ENCODE data around the gene GRN. TPM values are rescaled to one million over a fixed set of nuclear protein-coding genes. Genes with fewer than 3 reads are reported as not detected.

Gene GRN
- total and polyA plus RNA-seq, 2 of the 13 experiments (the other 11 are each of a cell fraction or from before 2014, with no cell fraction given), result 86.6 to 143 TPM

DNA sequence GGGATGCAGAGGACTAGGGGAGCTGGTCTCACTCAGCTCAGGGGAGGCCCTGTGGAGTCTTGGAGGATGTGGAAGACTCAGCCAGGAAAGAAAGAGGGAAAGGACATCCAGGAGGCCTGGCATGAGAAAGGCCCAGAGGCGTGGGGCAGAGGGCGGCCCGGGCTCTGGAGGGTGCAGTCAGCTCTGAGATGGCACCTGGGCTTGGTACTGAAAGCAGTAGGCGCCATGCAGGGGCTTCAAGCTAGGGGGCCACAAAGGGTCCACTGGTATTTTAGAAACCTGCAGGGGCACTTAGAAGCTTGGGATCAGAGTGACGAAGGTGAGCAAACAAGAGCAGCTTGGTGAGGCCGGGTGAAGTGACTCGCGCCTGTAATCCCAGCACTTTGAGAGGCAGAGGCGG is 13.0 kb downstream of the GRN start:
- WGBS (ENCODE audit: low lambda C conversion rate), result 60% methylated on average over 9 of the region's 9 CpGs
- no peak for TF ChIP-seq ZNF335 (CRISPR knock-in tag; IDR thresholded peaks at IDR 0.05)
- TF ChIP-seq, protein P1, sequence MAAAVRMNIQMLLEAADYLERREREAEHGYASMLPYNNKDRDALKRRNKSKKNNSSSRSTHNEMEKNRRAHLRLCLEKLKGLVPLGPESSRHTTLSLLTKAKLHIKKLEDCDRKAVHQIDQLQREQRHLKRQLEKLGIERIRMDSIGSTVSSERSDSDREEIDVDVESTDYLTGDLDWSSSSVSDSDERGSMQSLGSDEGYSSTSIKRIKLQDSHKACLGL (CRISPR knock-in tag; IDR thresholded peaks at IDR 0.05), result 0 out of 2 replicates have a peak, but pooled peaks have one; percentile 20
- FAIRE-seq (no peak), ATAC-seq (no peak), DNase-seq (ENCODE audit: low spot score) (no peak)
- Histone ChIP-seq H3K4me3 (replicated peaks in 1 of 3; ENCODE audit: insufficient read depth in 1 of 3, low read depth in 2 of 3, low read length in 3 of 3) (no peak overlapping the region), H3K4me2 (ENCODE audit: low read depth, low read length) (no peak overlapping the region), H3K27ac (ENCODE audit: extremely low read length, insufficient read depth, low read length) (no peak overlapping the region), H3K4me1 (ENCODE audit: insufficient read depth, low read length) (peaks cover 34% of the 10 kb centered on the region), H3K79me2 (ENCODE audit: insufficient read depth, low read length) (no peaks in the 10 kb centered on the region), H3K36me3 (replicated peaks in 1 of 2; ENCODE audit: control insufficient read depth in 1 of 2, insufficient read depth in 2 of 2, low read length in 2 of 2) (peaks cover 0 to under 1% of the 10 kb centered on the region in 2 experiments; a peak in 1 of 5 replicates), H4K20me1 (ENCODE audit: insufficient read depth, low read length) (no peaks in the 10 kb centered on the region), H2AFZ (ENCODE audit: low read length) (no peak overlapping the region), H3K9me3 (ENCODE audit: low read length) (no peaks in the 10 kb centered on the region), H3K9ac (ENCODE audit: insufficient read depth, low read depth, low read length) (no peak overlapping the region), H3K27me3 (ENCODE audit: control insufficient read depth in 1 of 2, insufficient read depth in 2 of 2, low read length in 2 of 2) (peaks cover 8 to 16% of the 10 kb centered on the region in 2 experiments; a peak in 3 of 5 replicates)
- BruUV-seq (replicated peaks), result no TSS peak
- CTCF ChIA-PET (ENCODE audit: low intra/inter-chr PET ratio, low total read pairs), result no interaction called here
- intact Hi-C loops (cut with micrococcal nuclease; ENCODE audit: unreplicated experiment), result loop anchor here (10.0 kb wide), 1 partner anchor 167 kb away; no protein-coding TSS in a partner anchor
- in situ Hi-C loops (cut with HindIII; ENCODE audit: extremely low pct_ligation_motif_present, low pct_unique_long_range_greater_than_20kb), result no loop called here
- POLR2A ChIA-PET, result interaction anchor here (0.8 to 4.8 kb wide), 4 partner anchors 12 to 172 kb away, joined by 3 to 24 read pairs (median 3); partner anchors contain the start of genes GRN and TMUB2

DNA sequence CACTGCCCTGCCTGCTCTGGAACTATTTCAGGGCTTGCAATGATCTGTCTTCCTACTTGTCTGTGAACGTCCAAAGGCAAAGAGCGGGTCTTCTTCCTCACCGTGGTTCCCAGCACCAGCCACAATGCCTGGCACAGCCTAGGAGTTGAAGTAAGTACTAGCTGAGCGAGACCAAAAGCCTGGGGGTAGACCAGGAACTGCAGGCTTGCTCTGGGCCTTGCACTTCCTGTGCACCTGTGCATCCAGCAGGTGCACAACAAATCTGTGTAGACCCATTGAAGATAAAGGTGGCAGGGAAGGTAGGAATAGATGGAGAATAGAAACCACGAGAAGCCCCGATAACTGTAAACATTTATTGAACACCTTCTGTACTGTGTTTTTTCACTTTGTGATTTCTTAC is 13.9 kb downstream of the GRN start:
- CTCF ChIA-PET (ENCODE audit: low intra/inter-chr PET ratio, low total read pairs), result no interaction called here
- POLR2A ChIA-PET, result interaction anchor here (1.8 kb wide), 1 partner anchor 11 kb away, joined by 5 read pairs; no protein-coding TSS in a partner anchor
- TF ChIP-seq ZNF780A (CRISPR knock-in tag; IDR thresholded peaks at IDR 0.05) (no peak), ZNF264 (CRISPR knock-in tag; IDR thresholded peaks at IDR 0.05) (no peak), ZNF292 (CRISPR knock-in tag; IDR thresholded peaks at IDR 0.05; ENCODE audit: borderline replicate concordance, low read depth) (no peak), HNRNPL (IDR thresholded peaks at IDR 0.05; ENCODE audit: low read depth, low read length) (no peak), NR2F2 (IDR thresholded peaks at IDR 0.05; ENCODE audit: borderline replicate concordance, low read depth) (no peak), FOXC1 (CRISPR knock-in tag; IDR thresholded peaks at IDR 0.05; ENCODE audit: borderline replicate concordance) (no peak), TBP (CRISPR knock-in tag; IDR thresholded peaks at IDR 0.05) (no peak), ZNF550 (CRISPR knock-in tag; IDR thresholded peaks at IDR 0.05; ENCODE audit: borderline replicate concordance) (no peak), SRSF4 (IDR thresholded peaks at IDR 0.05; ENCODE audit: low read depth, low read length, poor library complexity, severe bottlenecking) (no peak)
- TF ChIP-seq, protein P2, sequence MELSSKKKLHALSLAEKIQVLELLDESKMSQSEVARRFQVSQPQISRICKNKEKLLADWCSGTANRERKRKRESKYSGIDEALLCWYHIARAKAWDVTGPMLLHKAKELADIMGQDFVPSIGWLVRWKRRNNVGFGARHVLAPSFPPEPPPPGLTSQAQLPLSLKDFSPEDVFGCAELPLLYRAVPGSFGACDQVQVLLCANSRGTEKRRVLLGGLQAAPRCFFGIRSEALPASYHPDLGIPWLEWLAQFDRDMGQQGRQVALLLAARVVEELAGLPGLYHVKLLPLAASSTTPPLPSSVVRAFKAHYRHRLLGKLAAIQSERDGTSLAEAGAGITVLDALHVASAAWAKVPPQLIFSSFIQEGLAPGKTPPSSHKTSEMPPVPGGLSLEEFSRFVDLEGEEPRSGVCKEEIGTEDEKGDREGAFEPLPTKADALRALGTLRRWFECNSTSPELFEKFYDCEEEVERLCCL (CRISPR knock-in tag; IDR thresholded peaks at IDR 0.05; ENCODE audit: borderline replicate concordance), result no peak
- TF ChIP-seq, protein P3, sequence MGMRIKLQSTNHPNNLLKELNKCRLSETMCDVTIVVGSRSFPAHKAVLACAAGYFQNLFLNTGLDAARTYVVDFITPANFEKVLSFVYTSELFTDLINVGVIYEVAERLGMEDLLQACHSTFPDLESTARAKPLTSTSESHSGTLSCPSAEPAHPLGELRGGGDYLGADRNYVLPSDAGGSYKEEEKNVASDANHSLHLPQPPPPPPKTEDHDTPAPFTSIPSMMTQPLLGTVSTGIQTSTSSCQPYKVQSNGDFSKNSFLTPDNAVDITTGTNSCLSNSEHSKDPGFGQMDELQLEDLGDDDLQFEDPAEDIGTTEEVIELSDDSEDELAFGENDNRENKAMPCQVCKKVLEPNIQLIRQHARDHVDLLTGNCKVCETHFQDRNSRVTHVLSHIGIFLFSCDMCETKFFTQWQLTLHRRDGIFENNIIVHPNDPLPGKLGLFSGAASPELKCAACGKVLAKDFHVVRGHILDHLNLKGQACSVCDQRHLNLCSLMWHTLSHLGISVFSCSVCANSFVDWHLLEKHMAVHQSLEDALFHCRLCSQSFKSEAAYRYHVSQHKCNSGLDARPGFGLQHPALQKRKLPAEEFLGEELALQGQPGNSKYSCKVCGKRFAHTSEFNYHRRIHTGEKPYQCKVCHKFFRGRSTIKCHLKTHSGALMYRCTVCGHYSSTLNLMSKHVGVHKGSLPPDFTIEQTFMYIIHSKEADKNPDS (CRISPR knock-in tag; IDR thresholded peaks at IDR 0.05), result no peak

More for the DNA sequence above, 13.9 kb downstream of the GRN start:
- Histone ChIP-seq H3K79me2 (ENCODE audit: insufficient read depth, low read length) (no peaks in the 10 kb centered on the region), H3K4me2 (ENCODE audit: low read depth, low read length) (no peak overlapping the region), H3K9ac (ENCODE audit: insufficient read depth, low read depth, low read length) (no peak overlapping the region), H3K9me3 (ENCODE audit: low read length) (no peaks in the 10 kb centered on the region), H2AFZ (ENCODE audit: low read length) (no peak overlapping the region), H3K27ac (ENCODE audit: extremely low read length, insufficient read depth, low read length) (no peak overlapping the region), H3K27me3 (ENCODE audit: control insufficient read depth in 1 of 2, insufficient read depth in 2 of 2, low read length in 2 of 2) (peaks cover 8 to 18% of the 10 kb centered on the region in 2 experiments; a peak in 3 of 5 replicates), H3K36me3 (replicated peaks in 1 of 2; ENCODE audit: control insufficient read depth in 1 of 2, insufficient read depth in 2 of 2, low read length in 2 of 2) (no peaks in the 10 kb centered on the region), H3K4me3 (replicated peaks in 1 of 3; ENCODE audit: insufficient read depth in 1 of 3, low read depth in 2 of 3, low read length in 3 of 3) (no peak overlapping the region), H3K4me1 (ENCODE audit: insufficient read depth, low read length) (peaks cover 36% of the 10 kb centered on the region), H4K20me1 (ENCODE audit: insufficient read depth, low read length) (no peaks in the 10 kb centered on the region)
- in situ Hi-C loops (cut with HindIII; ENCODE audit: extremely low pct_ligation_motif_present, low pct_unique_long_range_greater_than_20kb), result no loop called here
- BruUV-seq (replicated peaks), result no TSS peak
- intact Hi-C loops (cut with micrococcal nuclease; ENCODE audit: unreplicated experiment), result loop anchor here (10.0 kb wide), 1 partner anchor 166 kb away; no protein-coding TSS in a partner anchor
- ATAC-seq, result no peak
- FAIRE-seq, result no peak
- no peak for DNase-seq (ENCODE audit: low spot score)
- WGBS (ENCODE audit: low lambda C conversion rate), result 53% methylated on average over 6 of the region's 6 CpGs
